Activated CD8-positive, alpha-beta memory T cell treated with anti-CD3 and anti-CD28 coated beads for 24 hours (primary cell): ENCODE data around the gene SHISA2.
"Not testable (repeated sequence)": the region's sequence is repeated elsewhere in the genome, so short reads cannot be mapped to it uniquely, and the experiment has no call there.

Experiments
- DNase-seq: peaks from one replicate; pipeline ENCODE4 v3.0.0-alpha.2; 2020

SHISA2 gene

GRCh38 chr13:26051657-26052311 lies at the start of gene SHISA2:
SHISA2 (minus strand) TSS chr13:26052016; CDS start chr13:26050975, 1,041 bp downstream.
- DNase-seq: peak; percentile 83

GRCh38 chr13:26095846-26096610 lies 44.2 kb upstream of the SHISA2 start:
- DNase-seq: no peak

- DNase-seq: no peak
These were observed 43.5 kb upstream of the SHISA2 start for GRCh38 chr13:26095338-26095737.

- DNase-seq: not testable (repeated sequence)
These were observed 25.0 kb upstream of the SHISA2 start for GRCh38 chr13:26076821-26077220.

- no peak for DNase-seq
These were observed 23.7 kb upstream of the SHISA2 start for GRCh38 chr13:26075498-26075897.

GRCh38 chr13:26074706-26075105 lies 22.9 kb upstream of the SHISA2 start:
- no peak for DNase-seq

GRCh38 chr13:26072335-26072734 lies 20.5 kb upstream of the SHISA2 start:
- DNase-seq: not testable (repeated sequence)

GRCh38 chr13:26071691-26072090 lies 19.9 kb upstream of the SHISA2 start:
- no peak for DNase-seq

- not testable (repeated sequence) for DNase-seq
These were observed 17.8 kb upstream of the SHISA2 start for GRCh38 chr13:26069642-26070041.

- DNase-seq: not testable (repeated sequence)
These were observed 16.6 kb upstream of the SHISA2 start for GRCh38 chr13:26068372-26068771.

GRCh38 chr13:26067601-26068000 lies 15.8 kb upstream of the SHISA2 start:
- DNase-seq: no peak

- not testable (repeated sequence) for DNase-seq
These were observed 14.7 kb upstream of the SHISA2 start for GRCh38 chr13:26066492-26066891.

- DNase-seq: no peak
These were observed 11.1 kb upstream of the SHISA2 start for GRCh38 chr13:26062853-26063444.

- no peak for DNase-seq
These were observed 10.1 kb upstream of the SHISA2 start for GRCh38 chr13:26061947-26062346.

- no peak for DNase-seq
These were observed 9.4 kb upstream of the SHISA2 start for GRCh38 chr13:26061256-26061655.

GRCh38 chr13:26060357-26060756 lies 8.5 kb upstream of the SHISA2 start:
- DNase-seq: no peak

GRCh38 chr13:26058704-26059103 lies 6.9 kb upstream of the SHISA2 start:
- no peak for DNase-seq

GRCh38 chr13:26054896-26055295 lies 3.1 kb upstream of the SHISA2 start:
- no peak for DNase-seq

- no peak for DNase-seq
These were observed 1.7 kb upstream of the SHISA2 start for GRCh38 chr13:26053418-26053980.

GRCh38 chr13:26052337-26052736 lies 521 bp upstream of the SHISA2 start:
- no peak for DNase-seq

- no peak for DNase-seq
These were observed 572 bp downstream of the SHISA2 start for GRCh38 chr13:26051231-26051656.

- DNase-seq: peak; percentile 63
These were observed 1.1 kb downstream of the SHISA2 start for GRCh38 chr13:26050568-26051230.

- DNase-seq: no peak
These were observed 3.1 kb downstream of the SHISA2 start for GRCh38 chr13:26048741-26049140.
